ENCODE data around the gene KATNA1.
"Not testable (repeated sequence)": the region's sequence is repeated elsewhere in the genome, so short reads cannot be mapped to it uniquely, and the experiment has no call there.

KATNA1 gene

DNA sequence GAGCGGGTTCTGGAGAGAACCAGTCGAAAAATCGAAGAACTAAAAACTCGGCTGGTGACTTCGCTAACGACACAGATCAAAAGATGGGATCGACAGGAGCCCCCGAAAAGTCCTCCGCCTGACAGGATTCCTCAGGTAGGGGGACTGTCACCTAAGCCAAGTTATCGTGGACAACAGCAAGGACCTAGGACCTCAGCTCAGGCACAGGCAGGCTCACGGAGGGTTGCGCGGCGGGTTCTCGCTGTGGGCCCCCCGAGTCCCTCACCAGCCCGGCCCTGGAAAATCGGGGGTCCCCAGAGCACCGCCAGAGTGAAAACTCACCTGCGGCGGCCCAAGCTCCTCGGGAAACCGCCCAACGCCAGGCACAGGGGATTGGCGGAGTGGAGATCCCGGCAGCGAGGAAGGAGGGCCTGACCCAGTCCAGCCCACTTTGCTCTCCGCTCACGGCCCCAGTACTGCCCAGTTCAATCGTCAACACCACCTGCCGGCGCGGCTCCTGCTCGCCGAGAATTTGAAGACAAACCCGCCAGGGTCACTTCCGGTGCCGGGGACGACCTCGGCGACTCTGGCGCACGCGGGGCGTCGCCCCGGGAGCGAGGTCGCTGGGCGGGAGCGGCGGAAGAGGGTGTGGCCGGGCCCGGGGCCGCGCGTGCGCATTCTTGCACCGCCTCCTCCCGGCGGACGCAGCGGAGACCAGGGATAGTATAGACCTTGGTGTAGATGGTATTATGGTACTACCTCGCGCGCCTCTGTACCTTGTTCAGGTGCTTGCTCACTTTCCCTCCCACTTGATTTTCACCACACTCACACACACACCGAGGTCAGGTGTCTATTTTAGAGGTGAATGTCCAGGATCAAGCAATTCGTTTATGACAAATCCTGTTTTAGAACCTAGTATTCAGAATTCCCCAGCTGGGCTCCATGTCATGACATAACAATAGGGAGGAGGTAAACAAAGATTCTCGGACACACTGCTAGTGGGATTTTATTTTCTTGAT is at the start of gene KATNA1:
KATNA1 (minus strand) TSS at position 567 of the 998 bp plus-strand sequence. CDS start 10,167 bp downstream, outside the sequence.
- DNase-seq (ENCODE audit: low spot score): peak; percentile 76

DNA sequence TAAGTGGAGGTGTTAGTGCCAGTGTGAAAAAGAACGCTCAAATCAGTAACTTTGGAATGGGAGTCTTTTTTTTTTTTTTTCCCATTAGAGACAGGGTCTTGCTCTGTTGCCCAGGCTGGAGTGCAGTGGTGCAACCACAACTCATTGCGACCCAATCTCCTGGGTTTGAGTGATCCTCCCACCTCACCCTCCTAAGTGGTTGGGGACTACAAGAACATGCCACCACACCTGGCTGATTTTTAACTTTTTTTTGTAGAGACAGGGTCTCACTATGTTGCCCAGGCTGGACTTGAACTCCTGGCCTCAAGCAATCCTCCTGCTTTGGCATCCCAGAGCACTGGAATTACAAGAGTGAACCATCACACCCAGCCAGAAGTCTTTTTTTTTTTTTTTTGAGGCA is 49.7 kb upstream of the KATNA1 start:
- DNase-seq (ENCODE audit: low spot score): no peak

DNA sequence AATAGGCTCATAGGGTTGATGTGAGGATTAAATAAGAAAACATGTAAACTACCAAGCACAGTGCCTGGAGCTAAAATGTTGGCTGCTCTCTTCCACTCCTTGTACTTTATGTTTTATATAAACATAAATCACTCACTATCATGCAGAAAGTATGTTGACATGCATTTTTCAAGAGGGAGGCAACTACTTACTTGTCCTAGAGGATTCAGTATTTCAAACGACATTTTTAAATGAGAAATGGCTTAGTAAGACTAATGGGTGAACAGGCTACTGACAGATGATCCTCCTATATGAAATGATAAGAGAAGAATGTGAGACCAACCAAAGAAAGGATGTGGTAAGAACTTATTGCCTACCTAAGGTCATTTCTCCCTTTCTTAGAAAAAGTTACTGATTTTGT is 48.4 kb upstream of the KATNA1 start:
- no peak for DNase-seq (ENCODE audit: low spot score)

DNA sequence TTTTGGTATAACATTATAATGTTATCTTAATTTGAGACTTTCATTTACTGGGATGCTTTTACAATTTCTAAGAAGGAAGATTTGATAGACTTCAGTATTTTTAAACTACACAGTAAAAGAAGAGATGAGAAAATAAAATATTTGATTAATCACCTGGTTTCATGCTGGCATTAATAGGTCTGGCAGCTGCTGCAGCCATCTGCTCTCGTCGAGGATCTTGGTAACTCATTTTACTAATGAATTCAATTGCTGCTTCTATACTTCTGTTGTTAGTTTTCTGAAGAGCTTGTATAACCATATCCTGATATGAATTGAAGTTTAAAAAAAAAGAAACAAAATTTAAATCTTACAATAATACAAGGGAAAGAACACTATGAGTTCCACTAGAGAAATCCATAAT is 46.4 kb upstream of the KATNA1 start:
- no peak for DNase-seq (ENCODE audit: low spot score)

DNA sequence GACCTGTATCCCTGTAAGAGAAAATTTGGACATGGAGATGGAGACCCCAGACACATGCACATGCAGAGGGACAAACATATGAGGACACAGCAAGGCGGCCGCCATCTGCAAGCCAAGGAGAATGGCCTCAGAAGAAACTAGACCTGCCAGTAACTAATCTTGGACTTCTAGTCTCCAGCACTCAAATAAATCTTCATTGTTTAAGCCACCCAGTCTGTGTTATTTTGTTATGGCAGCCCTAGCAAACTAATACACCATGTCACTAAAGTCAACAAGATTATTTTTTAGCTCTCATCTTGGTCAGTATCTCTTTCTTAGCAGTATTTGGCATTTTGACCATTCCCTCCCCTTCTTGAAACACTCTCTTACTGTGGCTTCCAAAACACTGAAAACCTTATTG is 42.7 kb upstream of the KATNA1 start:
- no peak for DNase-seq (ENCODE audit: low spot score)

DNA sequence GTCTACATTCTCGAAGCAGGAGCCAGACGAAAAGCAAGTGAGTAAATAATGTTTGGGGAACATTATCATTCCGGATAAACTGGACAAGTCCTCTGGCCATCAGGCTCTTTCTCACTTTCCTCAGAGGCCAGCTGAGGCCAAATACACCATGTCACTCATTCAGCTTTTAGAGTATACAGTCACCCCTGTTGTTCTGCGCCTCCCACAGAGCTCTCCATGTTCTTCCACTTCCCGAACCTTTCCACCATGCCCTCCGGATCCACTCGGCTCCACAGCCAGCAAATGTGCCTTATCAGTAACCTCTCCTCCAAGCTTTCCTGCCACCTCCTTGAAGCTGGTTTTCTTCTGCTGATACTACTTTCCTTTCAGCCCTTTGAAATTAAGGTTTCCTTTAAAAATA is 37.7 kb upstream of the KATNA1 start:
- no peak for DNase-seq (ENCODE audit: low spot score)

DNA sequence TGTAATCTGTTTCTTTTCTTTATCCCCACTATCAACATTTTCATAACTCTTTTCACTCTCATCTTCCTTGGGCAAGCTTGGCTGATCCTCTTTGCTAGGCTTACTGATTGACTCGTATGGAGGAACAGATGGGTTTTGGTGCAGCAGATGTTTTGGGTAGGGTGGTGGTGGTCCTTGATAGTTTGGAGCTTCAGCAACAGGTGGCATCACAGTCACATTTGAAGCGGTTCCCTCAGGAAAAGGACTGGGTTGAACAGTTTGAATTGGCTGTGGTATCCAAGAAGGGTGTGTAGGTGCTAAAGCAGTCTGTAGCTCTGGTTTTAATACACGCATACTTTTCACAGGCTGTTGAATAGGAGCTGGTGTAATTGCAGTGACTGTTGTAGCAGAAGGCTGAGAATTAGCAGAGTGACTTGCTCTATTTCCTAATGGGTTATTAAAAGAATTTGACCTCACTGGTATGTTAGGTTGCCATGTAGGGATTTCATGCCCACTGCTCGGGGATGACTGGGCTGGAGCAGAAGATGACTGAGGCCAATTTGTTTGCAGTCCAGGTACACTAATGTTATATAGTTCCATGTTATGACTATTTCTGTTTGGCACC is 34.8 kb upstream of the KATNA1 start:
- DNase-seq (ENCODE audit: low spot score): no peak

DNA sequence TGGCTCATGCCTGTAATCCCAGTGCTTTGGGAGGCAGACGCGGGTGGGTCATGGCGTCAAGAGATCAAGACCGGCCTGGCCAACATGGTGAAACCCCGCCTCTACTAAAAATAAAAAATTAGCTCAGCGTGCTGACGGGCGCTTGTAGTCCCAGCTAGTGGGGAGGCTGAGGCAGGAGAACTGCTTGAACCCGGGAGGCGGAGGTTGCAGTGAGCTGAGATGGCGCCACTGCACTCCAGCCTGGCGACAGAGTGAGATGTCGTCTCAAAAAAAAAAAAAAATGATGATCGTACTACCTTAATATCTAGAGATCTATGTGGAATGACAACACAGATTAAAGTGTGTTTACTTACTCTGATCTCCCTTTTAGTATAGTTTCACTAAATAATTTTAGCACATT is 33.3 kb upstream of the KATNA1 start:
- DNase-seq (ENCODE audit: low spot score): not testable (repeated sequence)

DNA sequence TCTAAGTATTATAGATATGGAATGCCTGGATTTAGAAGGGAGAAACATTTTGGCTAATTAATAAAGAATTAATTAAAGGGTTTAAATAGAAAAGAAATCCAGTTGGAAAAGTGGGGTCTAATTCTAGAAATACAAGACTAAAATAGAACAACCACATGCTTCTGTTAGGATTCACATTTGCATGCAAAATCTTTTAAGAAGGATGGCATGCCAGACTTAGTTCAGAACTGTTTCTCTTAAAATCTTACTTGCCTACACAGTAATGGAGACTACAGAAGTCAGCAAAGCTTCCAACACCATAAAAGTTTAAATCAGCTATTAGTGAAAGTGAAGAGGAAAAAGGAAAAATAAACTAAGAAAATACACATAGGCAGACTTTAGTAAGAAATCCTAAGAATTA is 32.7 kb upstream of the KATNA1 start:
- DNase-seq (ENCODE audit: low spot score): no peak

DNA sequence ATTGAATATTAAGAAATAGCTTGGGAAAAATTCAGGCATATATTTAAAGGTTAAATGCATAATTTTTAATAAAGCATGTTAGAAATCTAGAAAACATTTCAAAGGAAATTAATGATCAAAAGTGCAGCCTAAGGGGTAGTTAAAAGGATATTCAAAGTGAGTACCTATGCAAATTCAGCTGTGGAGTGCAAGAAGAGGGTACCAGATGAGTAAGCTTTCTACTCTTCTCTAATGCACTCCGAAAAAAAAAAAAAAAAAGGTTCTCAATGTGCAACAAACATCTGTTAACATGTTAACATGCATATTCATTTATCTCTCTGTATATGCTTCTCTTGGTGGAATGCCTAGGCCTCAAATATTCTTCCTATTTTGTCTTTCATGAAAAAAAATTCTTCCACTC is 32.0 kb upstream of the KATNA1 start:
- no peak for DNase-seq (ENCODE audit: low spot score)

DNA sequence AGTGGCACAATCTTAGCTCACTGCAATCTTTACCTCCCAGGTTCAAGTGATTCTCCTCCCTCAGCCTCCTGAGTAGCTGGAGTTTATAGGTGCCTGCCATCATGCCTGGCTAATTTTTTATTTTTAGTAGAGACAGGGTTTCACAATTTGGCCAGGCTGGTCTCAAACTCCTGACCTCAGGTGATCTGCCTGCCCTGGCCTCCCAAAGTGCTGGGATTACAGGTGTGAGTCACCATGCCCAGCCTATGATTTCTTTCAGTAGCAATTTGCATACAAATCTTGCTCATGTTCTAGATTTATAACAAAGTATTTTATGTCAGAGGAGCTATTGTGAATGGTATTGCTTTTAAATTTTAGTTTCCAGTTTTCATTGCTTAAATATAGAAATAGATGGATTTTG is 23.8 kb upstream of the KATNA1 start:
- not testable (repeated sequence) for DNase-seq (ENCODE audit: low spot score)

DNA sequence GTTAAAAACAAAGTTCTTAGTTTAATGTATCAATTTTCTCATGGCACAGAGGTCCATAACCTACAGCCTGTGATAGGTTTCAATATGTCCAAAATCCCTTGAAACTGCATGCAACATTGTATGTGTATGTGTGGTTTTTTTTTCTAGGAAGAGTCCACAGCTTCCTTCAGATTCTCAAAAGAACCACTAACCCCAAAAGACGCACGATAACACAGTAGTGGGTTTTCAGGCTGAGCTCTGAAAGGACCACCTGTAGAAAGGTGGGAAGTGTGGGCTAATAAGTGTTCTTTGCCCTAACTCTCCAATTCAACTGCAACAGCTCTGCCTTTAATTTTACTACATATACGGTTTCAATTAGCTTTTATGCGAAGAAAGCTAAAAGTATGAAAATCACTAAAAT is 11.5 kb upstream of the KATNA1 start:
- no peak for DNase-seq (ENCODE audit: low spot score)

DNA sequence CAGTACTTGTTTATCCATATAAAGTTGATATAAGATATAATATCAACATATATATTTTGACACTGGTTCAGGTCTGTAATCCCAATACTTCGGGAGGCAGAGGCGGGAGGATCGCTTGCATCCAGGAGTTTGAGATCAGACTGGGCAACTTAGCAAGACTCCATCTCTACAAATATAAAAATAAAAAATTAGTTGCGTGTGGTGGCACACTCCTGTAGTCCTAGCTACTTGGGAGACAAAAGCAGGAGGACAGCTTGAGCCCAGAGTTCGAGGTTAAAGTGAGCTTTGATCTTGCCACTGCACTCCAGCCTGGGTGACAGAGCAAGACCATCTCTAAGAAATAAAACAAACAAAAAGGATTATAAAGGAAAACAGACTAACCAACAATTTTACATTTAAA is 8.9 kb upstream of the KATNA1 start:
- DNase-seq (ENCODE audit: low spot score): no peak

DNA sequence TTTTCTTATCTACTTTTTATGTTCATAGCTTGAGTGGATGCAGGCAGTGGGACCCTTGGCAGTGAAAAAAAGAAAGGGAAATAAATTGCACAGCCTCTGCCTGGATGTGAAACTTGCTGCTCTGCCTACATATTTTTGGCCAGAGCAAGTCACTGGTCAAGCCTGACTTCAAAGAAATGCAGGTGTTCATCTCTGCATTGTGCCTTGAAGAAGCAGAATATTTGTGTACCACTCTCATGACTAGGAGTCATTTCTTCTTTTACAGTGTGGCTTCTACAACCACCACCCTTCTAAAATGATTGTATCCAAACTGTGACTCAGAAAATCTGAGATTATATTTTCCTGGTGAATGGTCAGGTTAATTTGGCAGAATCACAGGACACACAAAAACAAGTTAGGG is 2.5 kb upstream of the KATNA1 start:
- DNase-seq (ENCODE audit: low spot score): no peak

DNA sequence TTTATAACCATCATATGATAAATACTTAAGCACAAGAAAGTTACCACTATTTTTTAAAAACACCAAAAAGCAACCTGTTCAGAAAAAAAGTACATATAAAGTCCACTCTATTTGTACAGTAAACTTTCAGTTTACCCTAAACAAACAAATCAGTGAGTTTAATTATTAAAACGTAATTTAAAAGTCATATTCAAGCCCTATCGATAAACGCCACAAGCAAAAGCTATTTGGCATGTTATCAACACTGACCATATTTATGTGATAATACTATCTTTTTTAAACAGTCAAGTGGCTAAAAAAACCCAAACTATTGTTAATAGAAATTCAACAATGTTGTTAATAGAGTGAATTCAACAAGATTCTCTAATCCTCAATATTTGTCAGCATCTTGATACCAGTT is 1.9 kb downstream of the KATNA1 start:
- no peak for DNase-seq (ENCODE audit: low spot score)

DNA sequence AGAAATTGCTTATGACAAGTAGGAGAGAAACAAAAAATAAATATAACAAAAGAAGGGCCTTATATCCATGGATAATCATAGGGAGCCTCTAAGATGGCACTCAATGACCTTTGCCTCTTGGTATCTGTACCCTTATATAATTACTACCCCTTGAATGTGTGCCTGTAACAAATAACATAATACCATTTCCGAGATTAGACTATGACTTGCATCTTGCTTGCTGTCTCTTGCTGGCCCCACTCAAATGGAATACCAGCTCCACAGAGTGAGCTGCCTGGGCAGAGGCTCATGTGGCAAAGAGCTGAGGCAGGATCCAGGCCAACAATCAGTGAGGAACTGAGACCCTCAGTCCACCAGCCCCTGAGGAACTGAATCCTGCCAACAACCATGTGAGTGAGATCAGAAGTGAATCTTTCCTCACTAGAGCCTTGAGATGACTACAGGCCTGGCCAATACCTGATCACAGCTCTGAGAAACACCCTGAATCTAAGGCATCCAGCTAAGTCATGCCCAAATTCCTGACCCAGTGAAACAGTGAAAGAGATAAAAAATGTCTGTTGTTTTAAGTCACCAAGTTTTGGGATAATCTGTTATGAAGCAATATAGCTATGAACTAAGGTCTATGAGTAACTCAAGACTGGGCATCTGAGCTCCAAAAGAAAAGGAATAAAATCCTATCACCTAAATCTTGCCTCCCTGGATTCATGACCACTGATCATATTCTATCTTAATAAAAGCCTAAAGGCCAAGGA is 5.5 kb downstream of the KATNA1 start:
- DNase-seq (ENCODE audit: low spot score): no peak

DNA sequence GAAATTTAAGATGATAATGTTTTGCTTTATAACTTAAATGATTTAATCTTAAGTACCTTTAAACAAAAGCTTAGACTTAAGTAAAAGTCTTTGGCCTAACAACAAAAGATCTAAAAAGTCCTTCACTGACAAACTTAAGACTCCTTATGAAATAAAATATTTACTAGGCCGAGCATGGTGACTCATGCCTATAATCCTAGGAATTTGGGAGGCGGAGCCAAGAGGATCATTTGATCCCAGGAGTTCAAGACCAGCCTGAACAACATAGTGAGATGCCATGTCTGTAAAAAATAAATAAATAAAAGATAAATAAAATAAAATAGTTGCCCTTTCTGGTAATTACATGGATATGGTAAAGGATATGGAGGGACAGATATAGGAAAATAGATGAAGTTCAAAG is 12.4 kb downstream of the KATNA1 start:
- no peak for DNase-seq (ENCODE audit: low spot score)

DNA sequence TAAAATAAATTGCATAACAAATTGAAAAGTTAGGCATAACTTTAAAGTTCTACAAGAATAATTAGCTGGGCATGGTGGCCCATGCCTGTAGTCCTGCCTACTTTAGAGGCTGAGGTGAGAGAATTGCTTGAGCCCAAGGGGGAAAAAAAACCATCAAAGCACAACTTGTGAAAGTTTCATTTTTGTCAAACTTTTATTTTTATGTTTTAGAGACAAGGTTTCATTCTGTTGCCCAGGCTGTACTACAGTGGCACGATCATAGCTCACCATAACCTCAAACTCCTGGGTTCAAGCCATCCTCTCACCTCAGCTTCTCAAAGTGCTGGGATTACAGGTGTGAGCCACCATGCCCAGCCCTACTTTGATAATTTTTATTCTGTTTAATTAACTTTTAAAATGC is 14.2 kb downstream of the KATNA1 start:
- DNase-seq (ENCODE audit: low spot score): no peak

DNA sequence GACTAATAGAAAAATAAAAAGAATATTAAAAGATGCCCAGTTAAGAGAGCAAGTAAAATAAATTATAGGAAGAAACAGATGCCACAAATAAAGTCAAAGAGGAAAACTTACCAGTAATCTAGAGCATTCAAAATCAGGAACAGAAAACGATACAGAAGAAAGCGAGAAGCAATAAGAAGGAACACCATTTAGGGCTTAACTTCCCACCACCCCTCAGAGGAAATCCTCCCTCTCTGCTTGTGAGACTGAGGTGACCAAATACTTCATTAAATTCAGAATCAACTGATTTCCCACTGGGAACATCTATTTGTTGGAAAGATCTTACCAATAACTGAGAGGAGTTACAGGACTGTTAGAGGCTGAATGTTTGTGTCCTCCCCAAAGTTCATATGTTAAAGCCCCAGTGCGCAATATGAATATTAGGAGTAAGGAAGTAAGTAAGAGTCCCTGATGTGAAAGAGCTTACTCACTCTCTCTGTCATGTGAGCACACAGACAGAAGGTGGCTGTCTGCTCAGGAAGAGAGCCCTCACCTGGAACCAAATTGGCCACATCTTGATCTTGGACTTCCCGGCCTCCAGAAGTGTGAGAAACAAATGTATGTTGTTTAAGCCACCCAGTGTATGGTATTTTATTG is 19.5 kb downstream of the KATNA1 start:
- DNase-seq (ENCODE audit: low spot score): no peak

DNA sequence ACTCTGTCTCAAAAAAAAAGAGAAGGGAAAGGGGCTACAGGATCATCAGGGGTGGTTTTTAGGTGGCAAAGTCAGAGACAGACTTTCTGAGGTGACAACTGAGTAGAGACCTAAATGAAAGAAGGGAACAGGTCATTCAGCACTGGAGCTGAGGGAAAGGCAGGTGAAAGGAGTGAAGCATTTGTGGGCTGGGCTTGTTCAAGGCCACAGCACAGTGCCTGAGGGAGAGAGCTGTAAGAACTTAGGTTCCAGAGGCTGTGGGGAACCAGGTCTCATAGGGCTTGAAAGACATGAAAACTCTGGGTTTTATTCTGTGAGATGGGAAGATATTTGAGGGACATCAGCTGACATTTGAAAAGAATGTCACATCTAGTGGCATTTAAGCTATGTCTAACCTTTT is 20.8 kb downstream of the KATNA1 start:
- no peak for DNase-seq (ENCODE audit: low spot score)

DNA sequence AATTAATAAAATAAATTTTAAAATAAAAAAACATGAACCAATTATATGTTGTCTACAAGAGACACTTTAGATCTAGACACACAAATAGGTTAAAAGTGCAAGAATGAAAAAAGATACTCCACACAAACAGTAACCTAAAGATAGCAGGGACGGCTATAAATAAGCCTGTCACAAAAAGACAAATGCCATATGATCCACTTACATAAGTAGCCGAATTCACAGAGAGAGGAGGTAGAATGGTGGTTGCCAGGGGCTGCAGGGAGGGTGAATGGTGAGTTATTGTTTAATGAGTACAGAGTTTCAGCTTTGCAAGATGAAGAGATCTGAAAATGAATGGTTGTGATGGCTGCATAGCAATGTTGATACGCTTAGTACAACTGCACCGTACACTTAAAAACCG is 32.7 kb downstream of the KATNA1 start:
- DNase-seq (ENCODE audit: low spot score): no peak

DNA sequence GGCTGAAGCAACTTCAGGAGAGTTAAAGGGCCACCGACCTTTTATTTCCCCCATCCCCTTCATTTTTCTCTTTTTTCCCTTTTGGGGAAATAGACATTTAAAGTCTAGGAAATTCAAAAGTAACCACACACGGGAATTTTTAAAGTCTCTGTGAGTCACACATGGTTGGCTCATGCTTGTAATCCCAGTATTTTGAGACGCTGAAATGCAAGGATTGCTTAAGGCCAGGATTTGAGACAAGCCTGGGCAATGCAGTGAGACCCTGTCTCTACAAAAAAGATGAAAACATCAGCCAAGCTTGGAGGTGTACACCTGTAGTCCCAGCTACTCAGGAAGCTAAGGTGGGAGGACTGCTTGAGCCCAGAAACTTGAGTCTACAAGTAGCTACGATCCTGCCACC is 34.2 kb downstream of the KATNA1 start:
- no peak for DNase-seq (ENCODE audit: low spot score)
